Rectal smooth muscle tissue (tissue), 1 donor: ENCODE data around the gene NCOA1.
A peak's percentile ranks its signal among the peaks of the same experiment; 100 is the strongest.
"Not testable (repeated sequence)": the region's sequence is repeated elsewhere in the genome, so short reads cannot be mapped to it uniquely, and the experiment has no call there.

Experiments
- H3K27ac ChIP-seq: one replicate; pipeline ENCODE4 v1.7.0; 2013; ENCODE audit warnings: low read depth, low read length, inconsistent platforms
- H3K27me3 ChIP-seq: one replicate; pipeline ENCODE4 v1.7.0; 2013; ENCODE audit warnings: low read length; ENCODE audit not compliant: control insufficient read depth, insufficient read depth
- H3K36me3 ChIP-seq: one replicate; pipeline ENCODE4 v1.7.0; 2013; ENCODE audit warnings: low read length; ENCODE audit not compliant: control insufficient read depth, insufficient read depth
- H3K4me1 ChIP-seq: one replicate; pipeline ENCODE4 v1.7.0; 2013; ENCODE audit warnings: low read length; ENCODE audit not compliant: control insufficient read depth, insufficient read depth
- H3K4me3 ChIP-seq: one replicate; pipeline ENCODE4 v1.7.0; 2013; ENCODE audit warnings: low read length
- H3K9ac ChIP-seq: one replicate; pipeline ENCODE4 v1.7.0; 2013; ENCODE audit warnings: low read length

Gene NCOA1

DNA sequence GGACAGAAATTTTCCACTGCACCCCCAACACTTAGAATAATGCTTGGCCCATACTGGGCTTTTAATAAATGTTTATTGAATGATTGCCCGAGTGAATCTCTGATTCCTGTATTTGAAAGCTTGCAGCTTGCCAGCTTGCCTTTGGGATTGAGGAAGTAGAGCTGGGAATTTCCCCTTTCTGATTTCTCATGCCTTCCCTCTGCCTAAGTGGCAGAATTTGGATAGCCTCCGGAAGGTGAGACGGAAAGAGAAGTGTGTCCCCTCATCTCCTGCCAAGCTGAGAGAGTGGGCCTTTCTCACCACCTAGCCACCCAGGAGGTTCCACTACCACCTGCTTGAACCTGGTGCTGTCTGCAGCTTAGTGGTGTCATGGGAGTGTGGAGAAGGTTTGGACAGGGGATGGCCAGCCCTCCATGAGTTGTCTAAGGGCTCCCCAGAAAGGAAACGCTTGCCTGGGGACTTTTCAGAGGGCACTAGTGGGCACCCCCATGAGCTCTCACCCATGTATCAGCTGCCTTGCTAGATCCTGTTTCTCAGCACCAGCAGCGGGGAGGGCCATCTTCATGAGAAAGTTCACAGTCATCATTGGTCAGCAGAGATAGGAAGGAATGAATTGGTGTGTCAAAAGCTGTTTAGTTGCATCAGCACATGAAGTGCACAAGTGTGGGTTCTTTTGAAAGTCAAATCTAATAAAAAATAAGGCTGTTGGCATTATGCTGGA lies 8.6 kb upstream of the NCOA1 start:
- no peak overlapping the region for H3K9ac ChIP-seq
- no peak overlapping the region for H3K27ac ChIP-seq
- H3K27me3 ChIP-seq: no peaks in the 10 kb centered on the region
- H3K4me1 ChIP-seq: no peaks in the 10 kb centered on the region
- no peaks in the 10 kb centered on the region for H3K36me3 ChIP-seq
- H3K4me3 ChIP-seq: no peak overlapping the region

GRCh38 chr2:24482972-24483300 lies 8.1 kb upstream of the NCOA1 start:
- H3K9ac ChIP-seq: no peak overlapping the region
- no peaks in the 10 kb centered on the region for H3K36me3 ChIP-seq
- no peaks in the 10 kb centered on the region for H3K27me3 ChIP-seq
- no peak overlapping the region for H3K27ac ChIP-seq
- H3K4me1 ChIP-seq: no peaks in the 10 kb centered on the region
- no peak overlapping the region for H3K4me3 ChIP-seq

GRCh38 chr2:24484677-24485076 lies 6.4 kb upstream of the NCOA1 start:
- not testable (repeated sequence) for H3K36me3 ChIP-seq, H3K9ac ChIP-seq, H3K4me3 ChIP-seq, H3K27ac ChIP-seq, H3K27me3 ChIP-seq, H3K4me1 ChIP-seq

GRCh38 chr2:24485197-24485596 lies 5.9 kb upstream of the NCOA1 start:
- H3K4me3 ChIP-seq: no peak overlapping the region
- no peak overlapping the region for H3K27ac ChIP-seq
- H3K4me1 ChIP-seq: no peaks in the 10 kb centered on the region
- no peak overlapping the region for H3K9ac ChIP-seq
- H3K36me3 ChIP-seq: no peaks in the 10 kb centered on the region
- no peaks in the 10 kb centered on the region for H3K27me3 ChIP-seq

DNA sequence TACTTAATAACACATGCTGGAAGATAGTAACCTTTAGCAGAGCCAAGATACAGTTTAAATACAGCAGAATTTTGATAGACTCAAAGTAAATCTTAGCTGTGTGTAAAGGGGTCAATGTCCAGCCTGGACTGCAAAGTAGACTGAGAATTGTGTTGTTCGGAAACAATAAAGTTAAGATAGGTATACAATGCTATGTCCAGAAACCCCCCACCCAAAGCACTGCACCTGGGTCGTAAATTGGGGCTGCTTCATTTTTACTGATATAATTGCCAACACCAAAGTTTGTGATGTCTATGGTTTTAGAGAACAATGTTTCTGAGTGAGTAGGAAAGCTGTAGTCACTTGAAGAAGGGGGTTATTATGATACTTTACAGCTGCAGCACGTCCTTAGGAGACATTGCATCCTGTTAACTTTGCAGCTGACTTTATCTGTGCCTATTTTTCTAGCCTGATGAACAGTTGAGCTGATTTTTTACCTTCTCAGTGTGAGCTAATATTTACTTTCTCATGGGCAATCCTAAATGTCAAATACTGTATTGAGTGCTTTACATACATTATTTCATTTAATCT lies 4.3 kb upstream of the NCOA1 start:
- H3K4me1 ChIP-seq: no peaks in the 10 kb centered on the region
- H3K27me3 ChIP-seq: no peaks in the 10 kb centered on the region
- no peaks in the 10 kb centered on the region for H3K36me3 ChIP-seq
- H3K4me3 ChIP-seq: no peak overlapping the region
- H3K9ac ChIP-seq: no peak overlapping the region
- no peak overlapping the region for H3K27ac ChIP-seq

DNA sequence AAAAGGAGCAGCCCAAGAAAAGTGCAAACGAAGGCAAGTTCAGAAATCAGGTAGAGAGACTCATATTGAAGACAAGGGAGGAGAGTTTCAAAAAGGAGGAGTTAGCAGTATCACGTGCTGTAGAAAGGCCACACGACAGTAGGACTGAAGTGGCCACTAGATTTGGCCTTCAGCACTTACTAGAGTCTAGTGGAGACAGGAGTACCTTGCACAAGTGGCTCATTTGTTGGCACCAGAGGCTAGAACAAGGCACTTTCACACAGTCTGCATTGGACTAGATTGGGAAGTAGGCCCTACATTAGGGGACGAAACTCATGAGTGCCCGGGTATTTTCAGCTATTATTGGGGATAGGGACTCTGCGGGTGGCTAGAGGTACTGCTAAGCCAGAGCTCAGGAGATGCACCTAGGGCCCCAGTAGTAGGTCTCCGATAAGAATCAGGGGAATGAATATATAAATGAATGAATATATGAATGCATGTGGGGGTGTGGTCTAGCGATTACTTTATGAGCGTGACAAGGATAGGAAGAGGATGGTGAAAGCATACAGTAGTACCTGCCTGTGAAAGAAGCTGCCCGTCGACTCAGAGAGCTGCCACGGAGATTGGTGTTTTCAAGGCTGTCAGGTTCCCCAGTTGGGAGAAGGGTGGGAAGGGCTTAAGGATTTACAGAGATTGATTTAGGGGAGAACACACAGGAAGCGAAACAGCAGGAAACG lies 1.4 kb upstream of the NCOA1 start:
- no peak overlapping the region for H3K9ac ChIP-seq
- peak overlapping the region; percentile 64 for H3K4me3 ChIP-seq
- H3K36me3 ChIP-seq: no peaks in the 10 kb centered on the region
- peak overlapping the region; percentile 94 for H3K27ac ChIP-seq
- peaks cover 5% of the 10 kb centered on the region for H3K4me1 ChIP-seq
- H3K27me3 ChIP-seq: no peaks in the 10 kb centered on the region

- H3K4me1 ChIP-seq: peaks cover 5% of the 10 kb centered on the region
- H3K4me3 ChIP-seq: peak overlapping the region; percentile 64
- no peaks in the 10 kb centered on the region for H3K27me3 ChIP-seq
- peak overlapping the region; percentile 94 for H3K27ac ChIP-seq
- no peaks in the 10 kb centered on the region for H3K36me3 ChIP-seq
- no peak overlapping the region for H3K9ac ChIP-seq
Measured at GRCh38 chr2:24490181-24490689, 819 bp upstream of the NCOA1 start.

- peaks cover 5% of the 10 kb centered on the region for H3K4me1 ChIP-seq
- H3K27ac ChIP-seq: peak overlapping the region; percentile 94
- peak overlapping the region; percentile 93 for H3K4me3 ChIP-seq
- H3K36me3 ChIP-seq: no peaks in the 10 kb centered on the region
- H3K9ac ChIP-seq: peak overlapping the region; percentile 47
- H3K27me3 ChIP-seq: no peaks in the 10 kb centered on the region
Measured at GRCh38 chr2:24491542-24492420, 727 bp downstream of the NCOA1 start.

DNA sequence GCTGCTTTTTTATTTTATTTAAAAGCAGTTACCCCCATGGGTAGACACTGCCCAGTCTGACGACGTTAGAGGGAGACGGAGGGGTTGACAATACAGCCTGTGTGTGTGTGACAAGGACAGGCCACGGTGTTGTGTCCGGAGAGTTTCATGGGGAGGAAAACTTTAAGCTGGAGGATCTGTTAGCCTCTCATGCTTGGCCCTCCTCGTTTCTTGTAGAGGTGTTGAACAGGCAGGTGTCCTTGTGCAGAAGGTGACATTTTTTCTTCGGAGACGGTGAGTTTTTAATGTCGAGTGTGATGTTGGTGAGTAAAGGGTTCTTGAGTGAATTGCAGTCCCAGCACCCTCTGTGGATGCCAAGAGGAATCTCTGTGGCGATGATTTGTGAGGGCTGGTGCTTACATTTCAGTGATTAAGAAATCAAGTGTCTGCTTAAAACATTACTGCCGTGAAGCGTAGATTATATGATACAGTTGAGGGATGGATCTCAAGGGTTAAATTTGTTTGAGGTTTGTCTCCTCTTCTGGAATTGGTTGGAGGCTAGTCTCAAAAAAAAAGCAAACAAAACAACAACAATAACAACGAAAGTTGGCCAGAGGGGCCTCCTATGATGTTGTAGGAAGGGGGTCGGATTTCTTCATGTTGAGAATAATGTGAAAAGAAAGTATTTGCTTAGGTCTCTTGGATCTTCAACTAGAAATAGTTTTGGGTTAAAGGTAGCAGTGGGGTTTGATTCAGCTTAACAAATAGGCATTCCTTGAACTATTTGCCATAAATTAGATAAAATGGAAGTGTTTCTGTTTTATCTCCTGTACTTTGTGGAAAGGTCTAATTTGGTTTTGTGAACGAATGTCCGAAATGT lies 1.6 kb downstream of the NCOA1 start:
- peak overlapping the region; percentile 94 for H3K27ac ChIP-seq
- peaks cover 5% of the 10 kb centered on the region for H3K4me1 ChIP-seq
- H3K36me3 ChIP-seq: no peaks in the 10 kb centered on the region
- peak overlapping the region; percentile 47 for H3K9ac ChIP-seq
- H3K27me3 ChIP-seq: no peaks in the 10 kb centered on the region
- H3K4me3 ChIP-seq: peak overlapping the region; percentile 93

GRCh38 chr2:24493713-24494112 lies 2.7 kb downstream of the NCOA1 start:
- no peak overlapping the region for H3K4me3 ChIP-seq
- no peaks in the 10 kb centered on the region for H3K36me3 ChIP-seq
- H3K27ac ChIP-seq: no peak overlapping the region
- no peak overlapping the region for H3K9ac ChIP-seq
- no peaks in the 10 kb centered on the region for H3K27me3 ChIP-seq
- peaks cover 5% of the 10 kb centered on the region for H3K4me1 ChIP-seq

GRCh38 chr2:24494410-24494809 lies 3.4 kb downstream of the NCOA1 start:
- no peaks in the 10 kb centered on the region for H3K27me3 ChIP-seq
- no peak overlapping the region for H3K27ac ChIP-seq
- H3K36me3 ChIP-seq: no peaks in the 10 kb centered on the region
- H3K4me1 ChIP-seq: peaks cover 5% of the 10 kb centered on the region
- H3K4me3 ChIP-seq: no peak overlapping the region
- H3K9ac ChIP-seq: no peak overlapping the region
